GM12878 (cell line): ENCODE results near the gene DCTPP1. TPM values are rescaled to one million over a fixed set of nuclear protein-coding genes. Genes with fewer than 3 reads are reported as not detected.

ENCODE experiments used
- FOXM1 ChIP-seq: IDR thresholded peaks from 2 replicates; pipeline ENCODE4 v1.6.1; 2012; ENCODE audit warnings: low read depth, mild to moderate bottlenecking, inconsistent platforms, low read length, moderate library complexity
- NBN ChIP-seq: fragments of 450-650 bp; IDR thresholded peaks from 2 replicates; pipeline ENCODE4 v1.6.1; 2016
- polyA plus RNA-seq, 11 experiments: library from polyadenylated mRNA; depleted of rRNA in 4 of 11; unstranded in 6 of 11; stranded (reverse) in 5 of 11; fragments of >200 nt; fragmentation: Nextera tagmentation in 4 of 11; fragmentation: Illumina TruSeq in 1 of 11; extraction: Ambion mirVana in 4 of 11; extraction: Trizol in 1 of 11; gene quantifications; 1 replicate in 1 of 11; 2 replicates in 10 of 11; pipeline versions ENCODE4 v1.2.1 to v1.2.3, GENCODE V29; 2011 to 2016; ENCODE audit warnings: inconsistent platforms in 2 of 11, missing spikeins in 2 of 11, low read depth in 1 of 11
- small RNA-seq: library from RNA; depleted of rRNA; stranded (forward); fragments of <200 nt; gene quantifications from one replicate; pipeline ENCODE3, GENCODE V24; 2014
- total RNA-seq, 4 experiments: library from RNA; depleted of rRNA in 3 of 4; stranded (reverse); fragments of >200 nt in 3 of 4; fragmentation: Illumina TruSeq in 1 of 4; extraction: Trizol in 1 of 4; gene quantifications; 2 replicates each; pipeline versions ENCODE4 v1.2.1 to v1.2.3, GENCODE V29; 2013 to 2021
- TF ChIP-seq, protein P1 (sequence below): fragments of 450-650 bp; IDR thresholded peaks from 2 replicates; pipeline ENCODE4 v1.6.1; 2016; ENCODE audit warnings: mild to moderate bottlenecking, moderate library complexity, borderline replicate concordance
- TF ChIP-seq, protein P2 (sequence below): fragments of 450-650 bp; IDR thresholded peaks from 2 replicates; pipeline ENCODE4 v1.6.1; 2017; ENCODE audit warnings: mild to moderate bottlenecking, moderate library complexity

DCTPP1 gene
- total and polyA plus RNA-seq, 10 of the 15 experiments (the other 5 are each of a cell fraction or from before 2014, with no cell fraction given), result 72.1 to 266 (median 157) TPM

- TF ChIP-seq, protein P1, sequence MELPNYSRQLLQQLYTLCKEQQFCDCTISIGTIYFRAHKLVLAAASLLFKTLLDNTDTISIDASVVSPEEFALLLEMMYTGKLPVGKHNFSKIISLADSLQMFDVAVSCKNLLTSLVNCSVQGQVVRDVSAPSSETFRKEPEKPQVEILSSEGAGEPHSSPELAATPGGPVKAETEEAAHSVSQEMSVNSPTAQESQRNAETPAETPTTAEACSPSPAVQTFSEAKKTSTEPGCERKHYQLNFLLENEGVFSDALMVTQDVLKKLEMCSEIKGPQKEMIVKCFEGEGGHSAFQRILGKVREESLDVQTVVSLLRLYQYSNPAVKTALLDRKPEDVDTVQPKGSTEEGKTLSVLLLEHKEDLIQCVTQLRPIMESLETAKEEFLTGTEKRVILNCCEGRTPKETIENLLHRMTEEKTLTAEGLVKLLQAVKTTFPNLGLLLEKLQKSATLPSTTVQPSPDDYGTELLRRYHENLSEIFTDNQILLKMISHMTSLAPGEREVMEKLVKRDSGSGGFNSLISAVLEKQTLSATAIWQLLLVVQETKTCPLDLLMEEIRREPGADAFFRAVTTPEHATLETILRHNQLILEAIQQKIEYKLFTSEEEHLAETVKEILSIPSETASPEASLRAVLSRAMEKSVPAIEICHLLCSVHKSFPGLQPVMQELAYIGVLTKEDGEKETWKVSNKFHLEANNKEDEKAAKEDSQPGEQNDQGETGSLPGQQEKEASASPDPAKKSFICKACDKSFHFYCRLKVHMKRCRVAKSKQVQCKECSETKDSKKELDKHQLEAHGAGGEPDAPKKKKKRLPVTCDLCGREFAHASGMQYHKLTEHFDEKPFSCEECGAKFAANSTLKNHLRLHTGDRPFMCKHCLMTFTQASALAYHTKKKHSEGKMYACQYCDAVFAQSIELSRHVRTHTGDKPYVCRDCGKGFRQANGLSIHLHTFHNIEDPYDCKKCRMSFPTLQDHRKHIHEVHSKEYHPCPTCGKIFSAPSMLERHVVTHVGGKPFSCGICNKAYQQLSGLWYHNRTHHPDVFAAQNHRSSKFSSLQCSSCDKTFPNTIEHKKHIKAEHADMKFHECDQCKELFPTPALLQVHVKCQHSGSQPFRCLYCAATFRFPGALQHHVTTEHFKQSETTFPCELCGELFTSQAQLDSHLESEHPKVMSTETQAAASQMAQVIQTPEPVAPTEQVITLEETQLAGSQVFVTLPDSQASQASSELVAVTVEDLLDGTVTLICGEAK, result no peak
- TF ChIP-seq NBN (no peak), FOXM1 (no peak)
- TF ChIP-seq, protein P2, sequence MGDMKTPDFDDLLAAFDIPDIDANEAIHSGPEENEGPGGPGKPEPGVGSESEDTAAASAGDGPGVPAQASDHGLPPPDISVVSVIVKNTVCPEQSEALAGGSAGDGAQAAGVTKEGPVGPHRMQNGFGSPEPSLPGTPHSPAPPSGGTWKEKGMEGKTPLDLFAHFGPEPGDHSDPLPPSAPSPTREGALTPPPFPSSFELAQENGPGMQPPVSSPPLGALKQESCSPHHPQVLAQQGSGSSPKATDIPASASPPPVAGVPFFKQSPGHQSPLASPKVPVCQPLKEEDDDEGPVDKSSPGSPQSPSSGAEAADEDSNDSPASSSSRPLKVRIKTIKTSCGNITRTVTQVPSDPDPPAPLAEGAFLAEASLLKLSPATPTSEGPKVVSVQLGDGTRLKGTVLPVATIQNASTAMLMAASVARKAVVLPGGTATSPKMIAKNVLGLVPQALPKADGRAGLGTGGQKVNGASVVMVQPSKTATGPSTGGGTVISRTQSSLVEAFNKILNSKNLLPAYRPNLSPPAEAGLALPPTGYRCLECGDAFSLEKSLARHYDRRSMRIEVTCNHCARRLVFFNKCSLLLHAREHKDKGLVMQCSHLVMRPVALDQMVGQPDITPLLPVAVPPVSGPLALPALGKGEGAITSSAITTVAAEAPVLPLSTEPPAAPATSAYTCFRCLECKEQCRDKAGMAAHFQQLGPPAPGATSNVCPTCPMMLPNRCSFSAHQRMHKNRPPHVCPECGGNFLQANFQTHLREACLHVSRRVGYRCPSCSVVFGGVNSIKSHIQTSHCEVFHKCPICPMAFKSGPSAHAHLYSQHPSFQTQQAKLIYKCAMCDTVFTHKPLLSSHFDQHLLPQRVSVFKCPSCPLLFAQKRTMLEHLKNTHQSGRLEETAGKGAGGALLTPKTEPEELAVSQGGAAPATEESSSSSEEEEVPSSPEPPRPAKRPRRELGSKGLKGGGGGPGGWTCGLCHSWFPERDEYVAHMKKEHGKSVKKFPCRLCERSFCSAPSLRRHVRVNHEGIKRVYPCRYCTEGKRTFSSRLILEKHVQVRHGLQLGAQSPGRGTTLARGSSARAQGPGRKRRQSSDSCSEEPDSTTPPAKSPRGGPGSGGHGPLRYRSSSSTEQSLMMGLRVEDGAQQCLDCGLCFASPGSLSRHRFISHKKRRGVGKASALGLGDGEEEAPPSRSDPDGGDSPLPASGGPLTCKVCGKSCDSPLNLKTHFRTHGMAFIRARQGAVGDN, result no peak
Observed at GRCh38 chr16:30374538-30374937, 55.3 kb downstream of the DCTPP1 start, which contains the start of gene MYL11 (continued).

Small RNA genes within 50 kb of the gene (small RNA-seq; reads per million reads assigned to genes)
- gene RF00019 (not detected), gene RF00406 (0.70 reads per million, percentile 19 among the genes with 10 or more reads in this experiment)

Other genes starting within 250 kb of the DCTPP1 start
Only the 7 nearest of the 21 such genes appear.
- gene TBC1D10B, start 59.5 kb downstream of the DCTPP1 start, total RNA-seq (2014; rRNA removed), result 19.5 and 25.5 TPM in 2 replicates
- gene TBC1D10B, start 59.5 kb downstream of the DCTPP1 start, total RNA-seq (2014; rRNA removed; fragmentation: Illumina TruSeq; extraction: Trizol), result 11.5 TPM in 2 replicates
- gene TBC1D10B, start 59.5 kb downstream of the DCTPP1 start, total RNA-seq (2021), result 44.0 and 51.2 TPM in 2 replicates
- gene TBC1D10B, start 59.5 kb downstream of the DCTPP1 start, polyA plus RNA-seq (2011; rRNA removed), result 6.4 and 11.4 TPM in 2 replicates
- gene TBC1D10B, start 59.5 kb downstream of the DCTPP1 start, polyA plus RNA-seq (2014; fragmentation: Illumina TruSeq; extraction: Trizol), result 15.7 and 19.0 TPM in 2 replicates
- 1 to 10 TPM; 2.2 to 4.4 TPM for gene TBC1D10B, start 59.5 kb downstream of the DCTPP1 start, polyA plus RNA-seq (2014; fragmentation: Nextera tagmentation; extraction: Ambion mirVana)
- gene TBC1D10B, start 59.5 kb downstream of the DCTPP1 start, polyA plus RNA-seq (2014; rRNA removed), result 26.2 and 30.7 TPM in 2 replicates
- 10 to 100 TPM in 1 of 2 experiments, 1 to 10 TPM in 1; 6.9 to 11.6 TPM for gene TBC1D10B, start 59.5 kb downstream of the DCTPP1 start, polyA plus RNA-seq (2016; fragmentation: Nextera tagmentation; extraction: Ambion mirVana)
- not detected in 2 replicates for gene MYL11, start 55.2 kb downstream of the DCTPP1 start, total RNA-seq (2014; rRNA removed)
- gene MYL11, start 55.2 kb downstream of the DCTPP1 start, total RNA-seq (2014; rRNA removed; fragmentation: Illumina TruSeq; extraction: Trizol), result not detected in 2 replicates
- gene MYL11, start 55.2 kb downstream of the DCTPP1 start, total RNA-seq (2021), result not detected in 2 replicates
- gene MYL11, start 55.2 kb downstream of the DCTPP1 start, polyA plus RNA-seq (2011; rRNA removed), result 0.61 TPM in 1 of 2 replicates, not detected in the other
- gene MYL11, start 55.2 kb downstream of the DCTPP1 start, polyA plus RNA-seq (2014; fragmentation: Illumina TruSeq; extraction: Trizol), result 1.2 TPM in 1 of 2 replicates, not detected in the other
- under 1 TPM in 1 of 2 experiments, not detected in 1; 0.79 TPM for gene MYL11, start 55.2 kb downstream of the DCTPP1 start, polyA plus RNA-seq (2014; fragmentation: Nextera tagmentation; extraction: Ambion mirVana)
- gene MYL11, start 55.2 kb downstream of the DCTPP1 start, polyA plus RNA-seq (2014; rRNA removed), result 0.19 and 2.5 TPM in 2 replicates
- gene MYL11, start 55.2 kb downstream of the DCTPP1 start, polyA plus RNA-seq (2016; fragmentation: Nextera tagmentation; extraction: Ambion mirVana), result under 1 TPM in 1 of 2 experiments, not detected in 1; 0.33 TPM
- 85.4 and 89.7 TPM in 2 replicates for gene SEPTIN1, start 47.5 kb downstream of the DCTPP1 start, total RNA-seq (2014; rRNA removed)
- gene SEPTIN1, start 47.5 kb downstream of the DCTPP1 start, total RNA-seq (2014; rRNA removed; fragmentation: Illumina TruSeq; extraction: Trizol), result 47.7 and 52.6 TPM in 2 replicates
- gene SEPTIN1, start 47.5 kb downstream of the DCTPP1 start, total RNA-seq (2021), result 124 and 125 TPM in 2 replicates
- 42.5 and 62.5 TPM in 2 replicates for gene SEPTIN1, start 47.5 kb downstream of the DCTPP1 start, polyA plus RNA-seq (2011; rRNA removed)
- 85.0 and 130 TPM in 2 replicates for gene SEPTIN1, start 47.5 kb downstream of the DCTPP1 start, polyA plus RNA-seq (2014; fragmentation: Illumina TruSeq; extraction: Trizol)
- 10 to 100 TPM in 1 of 2 experiments, 1 to 10 TPM in 1; 2.8 to 16.0 TPM for gene SEPTIN1, start 47.5 kb downstream of the DCTPP1 start, polyA plus RNA-seq (2014; fragmentation: Nextera tagmentation; extraction: Ambion mirVana)
- gene SEPTIN1, start 47.5 kb downstream of the DCTPP1 start, polyA plus RNA-seq (2014; rRNA removed), result 98.4 and 124 TPM in 2 replicates
- gene SEPTIN1, start 47.5 kb downstream of the DCTPP1 start, polyA plus RNA-seq (2016; fragmentation: Nextera tagmentation; extraction: Ambion mirVana), result 100 to 1,000 TPM; 147 to 153 TPM
- gene ZNF48, start 34.6 kb downstream of the DCTPP1 start, total RNA-seq (2014; rRNA removed), result 10.5 and 10.6 TPM in 2 replicates
- 6.4 and 6.6 TPM in 2 replicates for gene ZNF48, start 34.6 kb downstream of the DCTPP1 start, total RNA-seq (2014; rRNA removed; fragmentation: Illumina TruSeq; extraction: Trizol)
- gene ZNF48, start 34.6 kb downstream of the DCTPP1 start, total RNA-seq (2021), result 11.1 and 12.0 TPM in 2 replicates
- gene ZNF48, start 34.6 kb downstream of the DCTPP1 start, polyA plus RNA-seq (2011; rRNA removed), result 3.2 and 4.0 TPM in 2 replicates
- 1.3 and 4.5 TPM in 2 replicates for gene ZNF48, start 34.6 kb downstream of the DCTPP1 start, polyA plus RNA-seq (2014; fragmentation: Illumina TruSeq; extraction: Trizol)
- gene ZNF48, start 34.6 kb downstream of the DCTPP1 start, polyA plus RNA-seq (2014; fragmentation: Nextera tagmentation; extraction: Ambion mirVana), result 1 to 10 TPM in 1 of 2 experiments, under 1 TPM in 1; 0.14 to 1.0 TPM
- 7.0 and 8.6 TPM in 2 replicates for gene ZNF48, start 34.6 kb downstream of the DCTPP1 start, polyA plus RNA-seq (2014; rRNA removed)
- 1 to 10 TPM in 1 of 2 experiments, under 1 TPM in 1; 0.88 to 1.2 TPM for gene ZNF48, start 34.6 kb downstream of the DCTPP1 start, polyA plus RNA-seq (2016; fragmentation: Nextera tagmentation; extraction: Ambion mirVana)
- gene ZNF771, start 22.4 kb downstream of the DCTPP1 start, total RNA-seq (2014; rRNA removed), result 4.9 and 6.2 TPM in 2 replicates
- gene ZNF771, start 22.4 kb downstream of the DCTPP1 start, total RNA-seq (2014; rRNA removed; fragmentation: Illumina TruSeq; extraction: Trizol), result 1.7 and 2.2 TPM in 2 replicates
- gene ZNF771, start 22.4 kb downstream of the DCTPP1 start, total RNA-seq (2021), result 5.2 and 5.4 TPM in 2 replicates
- gene ZNF771, start 22.4 kb downstream of the DCTPP1 start, polyA plus RNA-seq (2011; rRNA removed), result 1.9 and 2.3 TPM in 2 replicates
- gene ZNF771, start 22.4 kb downstream of the DCTPP1 start, polyA plus RNA-seq (2014; fragmentation: Illumina TruSeq; extraction: Trizol), result 0.62 and 1.0 TPM in 2 replicates
- gene ZNF771, start 22.4 kb downstream of the DCTPP1 start, polyA plus RNA-seq (2014; fragmentation: Nextera tagmentation; extraction: Ambion mirVana), result 1 to 10 TPM in 1 of 2 experiments, under 1 TPM in 1; 0.98 to 2.0 TPM
- gene ZNF771, start 22.4 kb downstream of the DCTPP1 start, polyA plus RNA-seq (2014; rRNA removed), result 5.1 and 6.9 TPM in 2 replicates
- 1 to 10 TPM; 5.7 to 7.6 TPM for gene ZNF771, start 22.4 kb downstream of the DCTPP1 start, polyA plus RNA-seq (2016; fragmentation: Nextera tagmentation; extraction: Ambion mirVana)
- gene SEPHS2, start 15.8 kb upstream of the DCTPP1 start, total RNA-seq (2014; rRNA removed), result 33.5 and 40.8 TPM in 2 replicates
- gene SEPHS2, start 15.8 kb upstream of the DCTPP1 start, total RNA-seq (2014; rRNA removed; fragmentation: Illumina TruSeq; extraction: Trizol), result 36.3 and 38.9 TPM in 2 replicates
- 85.9 and 86.2 TPM in 2 replicates for gene SEPHS2, start 15.8 kb upstream of the DCTPP1 start, total RNA-seq (2021)
- 94.3 and 102 TPM in 2 replicates for gene SEPHS2, start 15.8 kb upstream of the DCTPP1 start, polyA plus RNA-seq (2011; rRNA removed)
- gene SEPHS2, start 15.8 kb upstream of the DCTPP1 start, polyA plus RNA-seq (2014; fragmentation: Illumina TruSeq; extraction: Trizol), result 69.9 and 80.6 TPM in 2 replicates
- 10 to 100 TPM; 21.6 to 37.4 TPM for gene SEPHS2, start 15.8 kb upstream of the DCTPP1 start, polyA plus RNA-seq (2014; fragmentation: Nextera tagmentation; extraction: Ambion mirVana)
- gene SEPHS2, start 15.8 kb upstream of the DCTPP1 start, polyA plus RNA-seq (2014; rRNA removed), result 76.4 and 76.5 TPM in 2 replicates
- 10 to 100 TPM; 75.9 to 99.8 TPM for gene SEPHS2, start 15.8 kb upstream of the DCTPP1 start, polyA plus RNA-seq (2016; fragmentation: Nextera tagmentation; extraction: Ambion mirVana)
- 62.8 and 91.0 TPM in 2 replicates for gene ITGAL, start 42.7 kb upstream of the DCTPP1 start, total RNA-seq (2014; rRNA removed)
- gene ITGAL, start 42.7 kb upstream of the DCTPP1 start, total RNA-seq (2014; rRNA removed; fragmentation: Illumina TruSeq; extraction: Trizol), result 56.2 and 65.6 TPM in 2 replicates
- gene ITGAL, start 42.7 kb upstream of the DCTPP1 start, total RNA-seq (2021), result 170 TPM in 2 replicates
- gene ITGAL, start 42.7 kb upstream of the DCTPP1 start, polyA plus RNA-seq (2011; rRNA removed), result 73.8 and 97.2 TPM in 2 replicates
- gene ITGAL, start 42.7 kb upstream of the DCTPP1 start, polyA plus RNA-seq (2014; fragmentation: Illumina TruSeq; extraction: Trizol), result 140 and 185 TPM in 2 replicates
- 10 to 100 TPM; 10.7 to 12.1 TPM for gene ITGAL, start 42.7 kb upstream of the DCTPP1 start, polyA plus RNA-seq (2014; fragmentation: Nextera tagmentation; extraction: Ambion mirVana)
- gene ITGAL, start 42.7 kb upstream of the DCTPP1 start, polyA plus RNA-seq (2014; rRNA removed), result 96.5 and 104 TPM in 2 replicates
- gene ITGAL, start 42.7 kb upstream of the DCTPP1 start, polyA plus RNA-seq (2016; fragmentation: Nextera tagmentation; extraction: Ambion mirVana), result 100 to 1,000 TPM; 109 to 111 TPM